DMS114 treated with DMSO at 0.1 percent for 48 hours (cell line): ENCODE results near the gene SLC10A7.
"Not testable (repeated sequence)": the region's sequence is repeated elsewhere in the genome, so short reads cannot be mapped to it uniquely, and the experiment has no call there.

Experiments
- DNase-seq: peaks from one replicate; lab custom pipeline; 2025; ENCODE audit not compliant: unreplicated experiment; lab: John Stamatoyannopoulos, UW

The SLC10A7 gene

GRCh38 chr4:146367347-146367746 lies 154.4 kb downstream of the SLC10A7 start:
- DNase-seq = no peak

- no peak for DNase-seq
Observed at GRCh38 chr4:146359771-146360170, 162.0 kb downstream of the SLC10A7 start.

- not testable (repeated sequence) for DNase-seq
Observed at GRCh38 chr4:146350114-146350513, 171.6 kb downstream of the SLC10A7 start.

- DNase-seq = no peak
Observed at GRCh38 chr4:146349306-146349705, 172.4 kb downstream of the SLC10A7 start.

GRCh38 chr4:146347822-146348221 lies 173.9 kb downstream of the SLC10A7 start:
- no peak for DNase-seq

- DNase-seq = no peak
Observed at GRCh38 chr4:146346276-146346675, 175.5 kb downstream of the SLC10A7 start.

GRCh38 chr4:146343776-146344175 lies 178.0 kb downstream of the SLC10A7 start:
- DNase-seq = no peak

GRCh38 chr4:146343199-146343598 lies 178.5 kb downstream of the SLC10A7 start:
- no peak for DNase-seq

- DNase-seq = peak; percentile 20
Observed at GRCh38 chr4:146342600-146343192, 179.0 kb downstream of the SLC10A7 start.

GRCh38 chr4:146340798-146341197 lies 180.9 kb downstream of the SLC10A7 start:
- peak; percentile 13 for DNase-seq

- DNase-seq = no peak
Observed at GRCh38 chr4:146338512-146338911, 183.2 kb downstream of the SLC10A7 start.

- no peak for DNase-seq
Observed at GRCh38 chr4:146336410-146336807, 185.3 kb downstream of the SLC10A7 start.

GRCh38 chr4:146335763-146336409 lies 185.9 kb downstream of the SLC10A7 start:
- DNase-seq = no peak

- no peak for DNase-seq
Observed at GRCh38 chr4:146334862-146335449, 186.8 kb downstream of the SLC10A7 start.

GRCh38 chr4:146333895-146334262 lies 187.9 kb downstream of the SLC10A7 start:
- no peak for DNase-seq

GRCh38 chr4:146333187-146333894 lies 188.4 kb downstream of the SLC10A7 start:
- no peak for DNase-seq

- no peak for DNase-seq
Observed at GRCh38 chr4:146330392-146330791, 191.3 kb downstream of the SLC10A7 start.

- DNase-seq = no peak
Observed at GRCh38 chr4:146329050-146329716, 192.6 kb downstream of the SLC10A7 start.

- no peak for DNase-seq
Observed at GRCh38 chr4:146327859-146328650, 193.7 kb downstream of the SLC10A7 start.

GRCh38 chr4:146318894-146319293 lies 202.8 kb downstream of the SLC10A7 start:
- DNase-seq = no peak

- DNase-seq = no peak
Observed at GRCh38 chr4:146317783-146318182, 204.0 kb downstream of the SLC10A7 start.
